GM12878 (cell line): Measurements from ENCODE around the gene LRIT1. TPM values are rescaled to one million over a fixed set of nuclear protein-coding genes. Genes with fewer than 3 reads are reported as not detected.

Experiments
- ATAC-seq: fragments of 200-7000 bp; cut with Tn5 transposase; 3 replicates; pipeline ENCODE4 v1.9.1; 2020; ENCODE audit warnings: mild to moderate bottlenecking, moderate library complexity
- BruUV-seq: library from RNA; stranded (reverse); fragments of 400-500 nt; replicated peaks from 2 replicates; lab custom pipeline; 2021; lab: Mats Ljungman, UMichigan
- CTCF ChIA-PET: fragments of 300-600 bp; sonication (Branson Sonifier 250); formaldehyde crosslinking; extraction: SDS; loops from one replicate; lab custom pipeline; 2021; ENCODE audit warnings: inconsistent platforms; lab: Yijun Ruan, JAX
- POLR2A ChIA-PET: fragments of 350-600 bp; formaldehyde crosslinking; extraction: SDS; loops from one replicate; lab custom pipeline; 2021; ENCODE audit warnings: inconsistent platforms; lab: Charles Lee
- RAD21 ChIA-PET: fragments of 300-600 bp; sonication (Branson Sonifier 250); formaldehyde crosslinking; loops from one replicate; lab custom pipeline; 2023; ENCODE audit warnings: antibody characterized with exemption; ENCODE audit not compliant: unreplicated experiment; lab: Charles Lee
- SMC1A ChIA-PET: fragments of 300-600 bp; sonication (Branson Sonifier 250); formaldehyde crosslinking; loops from one replicate; lab custom pipeline; 2023; ENCODE audit not compliant: unreplicated experiment, uncharacterized antibody; lab: Charles Lee
- DNase-seq: peaks from one replicate; pipeline ENCODE4 v3.0.0-alpha.2; 2011; ENCODE audit warnings: low read depth, low spot score
- FAIRE-seq: peaks from 3 replicates; lab custom pipeline; 2011; peaks lifted over from hg19 to GRCh38; lab: Jason Lieb, UNC
- H2AFZ ChIP-seq: 2 replicates; pipeline ENCODE4 v1.6.0; 2011; ENCODE audit warnings: low read depth, low read length, control low read depth; ENCODE audit not compliant: control insufficient read depth
- H3K27ac ChIP-seq: 2 replicates; pipeline ENCODE4 v1.5.1; 2011; ENCODE audit warnings: control low read depth; ENCODE audit not compliant: control insufficient read depth, insufficient read depth
- H3K27me3 ChIP-seq, 2 experiments: replicated peaks in 1 of 2; 2 replicates each; pipeline versions ENCODE4 v1.6.0 to v1.6.1; 2011; ENCODE audit warnings: low read length in 1 of 2; ENCODE audit not compliant: control insufficient read depth in 2 of 2, insufficient read depth in 2 of 2
- H3K36me3 ChIP-seq, 2 experiments: 2 replicates each; pipeline ENCODE4 v1.5.1; 2011; ENCODE audit warnings: low read length in 1 of 2; ENCODE audit not compliant: control insufficient read depth in 2 of 2, insufficient read depth in 2 of 2
- H3K4me1 ChIP-seq: 2 replicates; pipeline ENCODE4 v1.6.1; 2011; ENCODE audit warnings: mild to moderate bottlenecking, low read length, moderate library complexity, mixed read lengths; ENCODE audit not compliant: control insufficient read depth, insufficient read depth
- H3K4me2 ChIP-seq: 2 replicates; pipeline ENCODE4 v1.6.0; 2011; ENCODE audit warnings: control low read depth; ENCODE audit not compliant: control insufficient read depth, insufficient read depth
- H3K4me3 ChIP-seq: fragments of 200-600 bp; sonication (generic); 2 replicates; pipeline ENCODE4 v1.5.1; 2016
- H3K79me2 ChIP-seq: 2 replicates; pipeline ENCODE4 v1.6.0; 2011; ENCODE audit warnings: low read length; ENCODE audit not compliant: control insufficient read depth, insufficient read depth
- H3K9ac ChIP-seq: 2 replicates; pipeline ENCODE4 v1.8.0; 2011; ENCODE audit warnings: low read length, control low read depth, mixed read lengths; ENCODE audit not compliant: control insufficient read depth, insufficient read depth
- H3K9me3 ChIP-seq: replicated peaks from 3 replicates; pipeline ENCODE4 v1.5.1; 2011; ENCODE audit warnings: mild to moderate bottlenecking, low read length; ENCODE audit not compliant: control insufficient read depth, insufficient read depth
- H4K20me1 ChIP-seq: 2 replicates; pipeline ENCODE4 v1.6.0; 2011; ENCODE audit not compliant: control insufficient read depth, insufficient read depth
- CBFB ChIP-seq: IDR thresholded peaks from 2 replicates; pipeline ENCODE4 v1.6.1; 2016; ENCODE audit warnings: antibody characterized with exemption, low read depth
- IKZF2 ChIP-seq, 2 experiments: fragments of 450-650 bp; IDR thresholded peaks; 2 replicates each; pipeline ENCODE4 v1.6.1; 2017; ENCODE audit warnings: mild to moderate bottlenecking in 2 of 2, moderate library complexity in 2 of 2
- MTA3 ChIP-seq: IDR thresholded peaks from 2 replicates; pipeline ENCODE4 v1.6.1; 2012; ENCODE audit warnings: low read length, inconsistent platforms, borderline replicate concordance
- SKIL ChIP-seq: fragments of 450-650 bp; IDR thresholded peaks from 2 replicates; pipeline ENCODE4 v1.6.1; 2017; ENCODE audit warnings: mild to moderate bottlenecking, low read depth, inconsistent platforms; ENCODE audit not compliant: poor library complexity, severe bottlenecking
- USF2 ChIP-seq: IDR thresholded peaks from 2 replicates; pipeline ENCODE4 v1.6.1; 2011; ENCODE audit warnings: low read depth, low read length, improper control_type of control experiment, borderline replicate concordance
- WRNIP1 ChIP-seq: IDR thresholded peaks from 2 replicates; pipeline ENCODE4 v1.6.1; 2011; ENCODE audit warnings: low read depth, low read length, improper control_type of control experiment, borderline replicate concordance
- WGBS: methylation state at CpG from one replicate; pipeline ENCODE4 v1.1.6; 2016; ENCODE audit warnings: low lambda C conversion rate; ENCODE audit not compliant: insufficient replicate concordance, insufficient coverage; ENCODE audit errors: missing lambda C conversion rate; 5-methylcytosine and 5-hydroxymethylcytosine counted together
- in situ Hi-C: fragments of 300-500 bp; cut with MboI; formaldehyde crosslinking; loops from 9 replicates; pipeline ENCODE4 v1.14.3; 2018; ENCODE audit warnings: mixed read lengths
- intact Hi-C: fragments of 100-400 bp; cut with micrococcal nuclease; formaldehyde crosslinking; loops from one replicate; pipeline ENCODE4 v1.14.2; 2022; ENCODE audit not compliant: unreplicated experiment
- polyA plus RNA-seq, 11 experiments: library from polyadenylated mRNA; depleted of rRNA in 4 of 11; unstranded in 6 of 11; stranded (reverse) in 5 of 11; fragments of >200 nt; fragmentation: Nextera tagmentation in 4 of 11; fragmentation: Illumina TruSeq in 1 of 11; extraction: Ambion mirVana in 4 of 11; extraction: Trizol in 1 of 11; gene quantifications; 1 replicate in 1 of 11; 2 replicates in 10 of 11; pipeline versions ENCODE4 v1.2.1 to v1.2.3, GENCODE V29; 2011 to 2016; ENCODE audit warnings: inconsistent platforms in 2 of 11, missing spikeins in 2 of 11, low read depth in 1 of 11
- total RNA-seq, 4 experiments: library from RNA; depleted of rRNA in 3 of 4; stranded (reverse); fragments of >200 nt in 3 of 4; fragmentation: Illumina TruSeq in 1 of 4; extraction: Trizol in 1 of 4; gene quantifications; 2 replicates each; pipeline versions ENCODE4 v1.2.1 to v1.2.3, GENCODE V29; 2013 to 2021

Gene LRIT1
- total and polyA plus RNA-seq, 10 of the 15 experiments (the other 5 are each of a cell fraction or from before 2014, with no cell fraction given) = not detected

- intact Hi-C loops = loop anchor here (5.0 kb wide), 1 partner anchor 321 kb away; no protein-coding TSS in a partner anchor
- BruUV-seq = no TSS peak
- Histone ChIP-seq H3K27me3 (peaks cover 0 to 7% of the 10 kb centered on the region in 2 experiments), H3K27ac (no peak overlapping the region), H2AFZ (no peak overlapping the region), H3K79me2 (no peaks in the 10 kb centered on the region), H3K36me3 (no peaks in the 10 kb centered on the region), H3K4me1 (no peaks in the 10 kb centered on the region), H4K20me1 (no peaks in the 10 kb centered on the region), H3K4me2 (no peak overlapping the region), H3K4me3 (no peak overlapping the region), H3K9ac (no peak overlapping the region), H3K9me3 (no peaks in the 10 kb centered on the region)
- DNase-seq (no peak), ATAC-seq (no peak), FAIRE-seq (no peak)
- POLR2A ChIA-PET = no interaction called here
- SMC1A ChIA-PET = interaction anchor here (0.9 to 15.0 kb wide), 3 partner anchors 41 to 60 kb away, joined by 3 to 155 read pairs (median 3); no protein-coding TSS in a partner anchor
- no peak for TF ChIP-seq IKZF2 (IDR thresholded peaks at IDR 0.05)
- TF ChIP-seq CBFB = no peak
- no peak for TF ChIP-seq WRNIP1
- no peak for TF ChIP-seq SKIL
- TF ChIP-seq USF2 = no peak
- no peak for TF ChIP-seq MTA3
- WGBS = 36% methylated on average over 10 of the region's 10 CpGs
- CTCF ChIA-PET = interaction anchor here (0.5 to 28.3 kb wide), 6 partner anchors 50 to 182 kb away, joined by 3 to 788 read pairs (median 3); no protein-coding TSS in a partner anchor
- in situ Hi-C loops = loop anchor here (10.0 kb wide), 1 partner anchor 63 kb away; no protein-coding TSS in a partner anchor
- RAD21 ChIA-PET = interaction anchor here (1.3 to 2.7 kb wide), 2 partner anchors 58 to 60 kb away, joined by 3 to 9 read pairs; no protein-coding TSS in a partner anchor
These were observed 33.3 kb downstream of the LRIT1 start for GRCh38 chr10:84208023-84208422.
